ENCODE results near the gene ST6GAL1. TPM values are rescaled to one million over a fixed set of nuclear protein-coding genes. Genes with fewer than 3 reads are reported as not detected.

ST6GAL1 gene
- total RNA-seq, 1 experiment from 2014 or later = 15.6 TPM

DNA sequence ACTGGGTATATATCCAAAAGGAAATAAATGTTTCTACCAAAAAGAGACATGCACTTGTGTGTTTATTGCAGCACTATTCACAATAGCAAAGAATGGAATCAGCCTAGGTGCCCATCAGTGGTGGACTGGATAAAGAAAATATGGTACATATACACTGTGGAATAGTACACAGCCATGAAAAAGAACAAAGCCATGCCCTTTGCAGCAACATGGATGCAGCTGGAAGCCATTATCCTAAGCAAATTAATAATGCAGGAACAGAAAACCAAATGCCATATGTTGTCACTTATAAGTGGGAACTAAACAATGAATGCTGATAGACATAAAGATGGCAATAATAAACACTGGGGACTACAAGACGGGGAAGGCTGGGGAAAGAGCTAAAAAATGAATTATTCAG, 106.1 kb downstream of the ST6GAL1 start:
- Histone ChIP-seq H3K4me2 (ENCODE audit: low read length) (no peak overlapping the region), H3K36me3 (ENCODE audit: control insufficient read depth in 1 of 2, insufficient read depth in 2 of 2, low read length in 2 of 2) (no peaks in the 10 kb centered on the region), H2AFZ (ENCODE audit: low read depth, low read length, poor library complexity, severe bottlenecking) (no peak overlapping the region), H3K9me3 (ENCODE audit: control insufficient read depth in 1 of 2, insufficient read depth in 1 of 2, low read depth in 1 of 2, low read length in 2 of 2) (no peaks in the 10 kb centered on the region), H3K4me3 (replicated peaks in 1 of 2; ENCODE audit: low read depth in 1 of 2, low read length in 2 of 2) (no peak overlapping the region), H3K9ac (ENCODE audit: low read length) (no peak overlapping the region), H3K27ac (ENCODE audit: low read depth, low read length) (no peak overlapping the region), H3K79me2 (ENCODE audit: insufficient read depth, low read length) (no peaks in the 10 kb centered on the region), H3K4me1 (ENCODE audit: control insufficient read depth in 1 of 2, insufficient read depth in 2 of 2, low read length in 2 of 2) (peaks cover 0 to 12% of the 10 kb centered on the region in 2 experiments; a peak in 2 of 4 replicates), H3K27me3 (ENCODE audit: insufficient read depth, low read length) (no peaks in the 10 kb centered on the region), H3K9me2 (ENCODE audit: insufficient read depth) (no peaks in the 10 kb centered on the region), H4K20me1 (ENCODE audit: insufficient read depth) (no peaks in the 10 kb centered on the region)
- no peak for TF ChIP-seq TCF7L2 (IDR thresholded peaks at IDR 0.05; ENCODE audit: borderline replicate concordance, extremely low read depth, insufficient read depth, insufficient read length)
- no peak for TF ChIP-seq POLR2AphosphoS5 (IDR thresholded peaks at IDR 0.05; ENCODE audit: low read depth, low read length)
- no peak for TF ChIP-seq ZFX (IDR thresholded peaks at IDR 0.05)
- no peak for TF ChIP-seq SIN3A (IDR thresholded peaks at IDR 0.05; ENCODE audit: low read depth)
- no peak for TF ChIP-seq POLR2A (IDR thresholded peaks at IDR 0.05; ENCODE audit: borderline replicate concordance, extremely low read depth, insufficient read depth, insufficient read length)
- TF ChIP-seq, protein P1, sequence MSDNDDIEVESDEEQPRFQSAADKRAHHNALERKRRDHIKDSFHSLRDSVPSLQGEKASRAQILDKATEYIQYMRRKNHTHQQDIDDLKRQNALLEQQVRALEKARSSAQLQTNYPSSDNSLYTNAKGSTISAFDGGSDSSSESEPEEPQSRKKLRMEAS (IDR thresholded peaks at IDR 0.05) = no peak
- TF ChIP-seq EGR1 (IDR thresholded peaks at IDR 0.05; ENCODE audit: low read depth) = no peak
- TF ChIP-seq CBX3 (IDR thresholded peaks at IDR 0.05; ENCODE audit: low read depth) = no peak
- ChIA-PET CTCF (no interaction called here), RAD21 (ENCODE audit: low non-redundant PET in 1 of 2, low total read pairs in 2 of 2, uncharacterized antibody in 2 of 2, unreplicated experiment in 2 of 2) (no interaction called here), POLR2A (no interaction called here)
- BruUV-seq (replicated peaks) = no TSS peak
- ATAC-seq = no peak
- DNase-seq (ENCODE audit: low read depth, low spot score) = no peak
- intact Hi-C loops (cut with micrococcal nuclease) = no loop called here

DNA sequence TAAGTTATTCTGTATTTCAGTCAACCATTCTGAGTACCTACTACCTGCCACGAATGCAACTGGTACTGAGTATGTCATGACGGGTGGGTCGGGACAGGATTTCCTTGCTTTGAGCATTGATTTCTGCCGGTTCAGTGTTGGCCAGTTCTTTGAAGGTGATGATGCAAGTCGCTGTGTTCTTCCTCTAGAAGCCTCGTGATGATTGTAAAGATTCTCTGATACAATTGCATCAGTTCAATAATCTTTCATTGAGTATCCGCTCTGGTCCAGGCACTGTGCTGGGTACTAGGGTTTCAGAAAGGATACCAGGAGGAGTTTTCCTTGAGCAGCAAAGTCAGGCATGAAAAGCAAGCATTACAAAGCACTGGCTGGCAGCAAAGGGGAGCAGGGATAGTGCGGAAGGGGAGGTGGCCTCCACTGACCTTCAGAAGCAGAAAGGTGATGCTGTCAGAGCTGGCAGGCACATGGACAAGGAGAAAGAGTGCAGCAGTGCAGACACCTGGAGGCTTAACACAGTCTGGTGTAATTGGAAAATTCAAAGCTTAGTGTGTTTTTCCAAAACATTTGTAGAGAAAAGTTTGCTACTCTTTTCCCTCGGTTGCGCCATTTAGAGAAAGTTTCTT, 108.9 kb downstream of the ST6GAL1 start:
- RAD21 ChIA-PET (ENCODE audit: low non-redundant PET in 1 of 2, low total read pairs in 2 of 2, uncharacterized antibody in 2 of 2, unreplicated experiment in 2 of 2) = no interaction called here
- Histone ChIP-seq H3K9ac (ENCODE audit: low read length) (no peak overlapping the region), H3K4me1 (ENCODE audit: control insufficient read depth in 1 of 2, insufficient read depth in 2 of 2, low read length in 2 of 2) (peaks cover 2 to 18% of the 10 kb centered on the region in 2 experiments; a peak in 3 of 4 replicates), H3K27me3 (ENCODE audit: insufficient read depth, low read length) (no peaks in the 10 kb centered on the region), H3K4me2 (ENCODE audit: low read length) (no peak overlapping the region), H3K4me3 (replicated peaks in 1 of 2; ENCODE audit: low read depth in 1 of 2, low read length in 2 of 2) (no peak overlapping the region), H3K27ac (ENCODE audit: low read depth, low read length) (no peak overlapping the region), H2AFZ (ENCODE audit: low read depth, low read length, poor library complexity, severe bottlenecking) (no peak overlapping the region), H3K9me2 (ENCODE audit: insufficient read depth) (no peaks in the 10 kb centered on the region), H4K20me1 (ENCODE audit: insufficient read depth) (no peaks in the 10 kb centered on the region), H3K9me3 (ENCODE audit: control insufficient read depth in 1 of 2, insufficient read depth in 1 of 2, low read depth in 1 of 2, low read length in 2 of 2) (no peaks in the 10 kb centered on the region), H3K79me2 (ENCODE audit: insufficient read depth, low read length) (no peaks in the 10 kb centered on the region), H3K36me3 (ENCODE audit: control insufficient read depth in 1 of 2, insufficient read depth in 2 of 2, low read length in 2 of 2) (no peaks in the 10 kb centered on the region)
- CTCF ChIA-PET = no interaction called here
- no peak for ATAC-seq
- intact Hi-C loops (cut with micrococcal nuclease) = no loop called here
- POLR2A ChIA-PET = no interaction called here
- no peak for DNase-seq (ENCODE audit: low read depth, low spot score)
- BruUV-seq (replicated peaks) = no TSS peak
- TF ChIP-seq JUND (IDR thresholded peaks at IDR 0.05) = no peak

Measured in HCT116 (cell line).